ENCODE data around the gene RBM25. TPM values are rescaled to one million over a fixed set of nuclear protein-coding genes. Genes with fewer than 3 reads are reported as not detected.

Gene RBM25
- polyA plus RNA-seq, 1 experiment = 52.4 TPM

- CTCF ChIA-PET = interaction anchor here (0.6 kb wide), 1 partner anchor 1112 kb away, joined by 4 read pairs; no protein-coding TSS in a partner anchor
- H3K4me3 ChIP-seq (ENCODE audit: low read depth, low read length) = no peak overlapping the region
- POLR2A ChIA-PET = interaction anchor here (0.6 kb wide), 1 partner anchor 69 kb away, joined by 5 read pairs; no protein-coding TSS in a partner anchor
- H3K27me3 ChIP-seq (ENCODE audit: control insufficient read depth, insufficient read depth, low read length) = no peaks in the 10 kb centered on the region
- no peak overlapping the region for H3K27ac ChIP-seq (ENCODE audit: low read depth, low read length)
- no peaks in the 10 kb centered on the region for H3K9me3 ChIP-seq (ENCODE audit: control insufficient read depth, insufficient read depth, low read length)
- DNase-seq (ENCODE audit: low read depth, low spot score) = no peak
- TF ChIP-seq CTCF (IDR thresholded peaks at IDR 0.05; ENCODE audit: low read depth, low read length) = no peak
Measured at GRCh38 chr14:73145371-73145770, 87.0 kb downstream of the RBM25 start.

- ChIA-PET CTCF (no interaction called here), POLR2A (no interaction called here)
- no peak for TF ChIP-seq CTCF (IDR thresholded peaks at IDR 0.05; ENCODE audit: low read depth, low read length)
Measured at GRCh38 chr14:73146111-73146510, 87.8 kb downstream of the RBM25 start.

GRCh38 chr14:73149753-73150152, 91.4 kb downstream of the RBM25 start:
- Histone ChIP-seq H3K27me3 (ENCODE audit: control insufficient read depth, insufficient read depth, low read length) (no peaks in the 10 kb centered on the region), H3K27ac (ENCODE audit: low read depth, low read length) (no peak overlapping the region), H3K9me3 (ENCODE audit: control insufficient read depth, insufficient read depth, low read length) (no peaks in the 10 kb centered on the region), H3K4me3 (ENCODE audit: low read depth, low read length) (no peak overlapping the region)
- no peak for TF ChIP-seq CTCF (IDR thresholded peaks at IDR 0.05; ENCODE audit: low read depth, low read length)
- CTCF ChIA-PET = interaction anchor here (0.6 to 1.1 kb wide), 2 partner anchors 22 to 24 kb away, joined by 3 read pairs; no protein-coding TSS in a partner anchor
- POLR2A ChIA-PET = interaction anchor here (0.6 to 0.8 kb wide), 2 partner anchors 12 to 498 kb away, joined by 3 to 7 read pairs; no protein-coding TSS in a partner anchor
- DNase-seq (ENCODE audit: low read depth, low spot score) = no peak

More at GRCh38 chr14:73146111-73146510, 87.8 kb downstream of the RBM25 start:
- Histone ChIP-seq H3K4me3 (ENCODE audit: low read depth, low read length) (no peak overlapping the region), H3K27me3 (ENCODE audit: control insufficient read depth, insufficient read depth, low read length) (no peaks in the 10 kb centered on the region), H3K9me3 (ENCODE audit: control insufficient read depth, insufficient read depth, low read length) (no peaks in the 10 kb centered on the region), H3K27ac (ENCODE audit: low read depth, low read length) (peak overlapping the region; percentile 11)
- no peak for DNase-seq (ENCODE audit: low read depth, low spot score)

GRCh38 chr14:73153272-73153671, 94.9 kb downstream of the RBM25 start:
- Histone ChIP-seq H3K27ac (ENCODE audit: low read depth, low read length) (no peak overlapping the region), H3K4me3 (ENCODE audit: low read depth, low read length) (no peak overlapping the region), H3K27me3 (ENCODE audit: control insufficient read depth, insufficient read depth, low read length) (no peaks in the 10 kb centered on the region), H3K9me3 (ENCODE audit: control insufficient read depth, insufficient read depth, low read length) (no peaks in the 10 kb centered on the region)
- DNase-seq (ENCODE audit: low read depth, low spot score) = no peak
- CTCF ChIA-PET = interaction anchor here (1.1 kb wide), 1 partner anchor 142 kb away, joined by 3 read pairs; no protein-coding TSS in a partner anchor
- POLR2A ChIA-PET = no interaction called here
- no peak for TF ChIP-seq CTCF (IDR thresholded peaks at IDR 0.05; ENCODE audit: low read depth, low read length)

GRCh38 chr14:73162251-73162650, 103.9 kb downstream of the RBM25 start:
- H3K9me3 ChIP-seq (ENCODE audit: control insufficient read depth, insufficient read depth, low read length) = no peaks in the 10 kb centered on the region
- no peak for TF ChIP-seq CTCF (IDR thresholded peaks at IDR 0.05; ENCODE audit: low read depth, low read length)
- no peak overlapping the region for H3K4me3 ChIP-seq (ENCODE audit: low read depth, low read length)
- ChIA-PET POLR2A (no interaction called here), CTCF (interaction anchor here (0.6 to 1.2 kb wide), 2 partner anchors 15 to 648 kb away, joined by 4 to 8 read pairs; no protein-coding TSS in a partner anchor)
- no peaks in the 10 kb centered on the region for H3K27me3 ChIP-seq (ENCODE audit: control insufficient read depth, insufficient read depth, low read length)
- H3K27ac ChIP-seq (ENCODE audit: low read depth, low read length) = no peak overlapping the region
- DNase-seq (ENCODE audit: low read depth, low spot score) = no peak
